Mucosa of stomach (tissue), 1 donor: ENCODE results near the gene MYL2.
"Not testable (repeated sequence)": the region's sequence is repeated elsewhere in the genome, so short reads cannot be mapped to it uniquely, and the experiment has no call there.

Experiments used
- H3K27me3 ChIP-seq: one replicate; pipeline ENCODE4 v1.7.0; 2013; ENCODE audit warnings: mild to moderate bottlenecking, low read length; ENCODE audit not compliant: control insufficient read depth, insufficient read depth
- H3K36me3 ChIP-seq: one replicate; pipeline ENCODE4 v1.7.0; 2013; ENCODE audit warnings: low read length; ENCODE audit not compliant: control insufficient read depth, insufficient read depth
- H3K4me1 ChIP-seq: one replicate; pipeline ENCODE4 v1.7.0; 2013; ENCODE audit warnings: mild to moderate bottlenecking, low read length; ENCODE audit not compliant: control insufficient read depth, insufficient read depth
- H3K4me3 ChIP-seq: one replicate; pipeline ENCODE4 v1.7.0; 2013; ENCODE audit warnings: low read length
- H3K9ac ChIP-seq: one replicate; pipeline ENCODE4 v1.7.0; 2013; ENCODE audit warnings: mild to moderate bottlenecking, low read length, moderate library complexity
- H3K9me3 ChIP-seq: one replicate; pipeline ENCODE4 v1.7.0; 2013; ENCODE audit warnings: mild to moderate bottlenecking, low read length, moderate library complexity; ENCODE audit not compliant: control insufficient read depth
- donor health status: Pancreatic carcinoma.

Gene MYL2

GRCh38 chr12:110920324-110920910, at the start of gene MYL2:
TSS of gene MYL2 (minus strand) at chr12:110920579. CDS start at chr12:110920529, 50 bp downstream.
- Histone ChIP-seq H3K27me3 (peaks cover 4% of the 10 kb centered on the region), H3K4me3 (no peak within 1 kb of the TSS), H3K36me3 (no peaks in the 10 kb centered on the region), H3K9ac (no peak within 1 kb of the TSS), H3K9me3 (no peaks in the 10 kb centered on the region), H3K4me1 (no peaks in the 10 kb centered on the region)

- H3K27me3 ChIP-seq: peaks cover 6% of the 10 kb centered on the region
- H3K9me3 ChIP-seq: no peaks in the 10 kb centered on the region
- no peak overlapping the region for H3K4me3 ChIP-seq
- H3K9ac ChIP-seq: no peak overlapping the region
- H3K4me1 ChIP-seq: no peaks in the 10 kb centered on the region
- no peaks in the 10 kb centered on the region for H3K36me3 ChIP-seq
These were observed 45.8 kb upstream of the MYL2 start for GRCh38 chr12:110966081-110966760.

- Histone ChIP-seq H3K27me3 (peaks cover 6% of the 10 kb centered on the region), H3K4me3 (no peak overlapping the region), H3K4me1 (no peaks in the 10 kb centered on the region), H3K9me3 (no peaks in the 10 kb centered on the region), H3K36me3 (no peaks in the 10 kb centered on the region), H3K9ac (no peak overlapping the region)
These were observed 45.2 kb upstream of the MYL2 start for GRCh38 chr12:110965574-110965973.

- Histone ChIP-seq H3K27me3 (peaks cover 6% of the 10 kb centered on the region), H3K9ac (no peak overlapping the region), H3K9me3 (no peaks in the 10 kb centered on the region), H3K4me3 (no peak overlapping the region), H3K36me3 (no peaks in the 10 kb centered on the region), H3K4me1 (no peaks in the 10 kb centered on the region)
These were observed 40.4 kb upstream of the MYL2 start for GRCh38 chr12:110960795-110961194.

GRCh38 chr12:110957652-110958051, 37.3 kb upstream of the MYL2 start:
- H3K4me3 ChIP-seq: no peak overlapping the region
- no peaks in the 10 kb centered on the region for H3K4me1 ChIP-seq

GRCh38 chr12:110957159-110957558, 36.8 kb upstream of the MYL2 start:
- no peaks in the 10 kb centered on the region for H3K36me3 ChIP-seq
- H3K9me3 ChIP-seq: no peaks in the 10 kb centered on the region
- H3K9ac ChIP-seq: no peak overlapping the region
- no peak overlapping the region for H3K4me3 ChIP-seq
- no peaks in the 10 kb centered on the region for H3K4me1 ChIP-seq
- no peaks in the 10 kb centered on the region for H3K27me3 ChIP-seq

More at GRCh38 chr12:110957652-110958051, 37.3 kb upstream of the MYL2 start:
- Histone ChIP-seq H3K27me3 (no peaks in the 10 kb centered on the region), H3K36me3 (no peaks in the 10 kb centered on the region), H3K9ac (no peak overlapping the region), H3K9me3 (no peaks in the 10 kb centered on the region)

- H3K9me3 ChIP-seq, H3K4me3 ChIP-seq, H3K9ac ChIP-seq, H3K4me1 ChIP-seq, H3K27me3 ChIP-seq, H3K36me3 ChIP-seq: not testable (repeated sequence)
These were observed 30.5 kb upstream of the MYL2 start for GRCh38 chr12:110950867-110951266.

GRCh38 chr12:110950466-110950865, 30.1 kb upstream of the MYL2 start:
- H3K27me3 ChIP-seq, H3K36me3 ChIP-seq, H3K4me3 ChIP-seq, H3K9ac ChIP-seq, H3K9me3 ChIP-seq, H3K4me1 ChIP-seq: not testable (repeated sequence)

- H3K9ac ChIP-seq: no peak overlapping the region
- no peaks in the 10 kb centered on the region for H3K36me3 ChIP-seq
- H3K4me1 ChIP-seq: no peaks in the 10 kb centered on the region
- H3K27me3 ChIP-seq: no peaks in the 10 kb centered on the region
- no peak overlapping the region for H3K4me3 ChIP-seq
- no peaks in the 10 kb centered on the region for H3K9me3 ChIP-seq
These were observed 27.7 kb upstream of the MYL2 start for GRCh38 chr12:110948041-110948440.

- no peak overlapping the region for H3K4me3 ChIP-seq
- H3K9ac ChIP-seq: no peak overlapping the region
- no peaks in the 10 kb centered on the region for H3K9me3 ChIP-seq
- no peaks in the 10 kb centered on the region for H3K4me1 ChIP-seq
- no peaks in the 10 kb centered on the region for H3K27me3 ChIP-seq
- H3K36me3 ChIP-seq: no peaks in the 10 kb centered on the region
These were observed 23.0 kb upstream of the MYL2 start for GRCh38 chr12:110943373-110943772.

- no peaks in the 10 kb centered on the region for H3K36me3 ChIP-seq
- H3K4me1 ChIP-seq: no peaks in the 10 kb centered on the region
- no peaks in the 10 kb centered on the region for H3K9me3 ChIP-seq
These were observed 21.0 kb upstream of the MYL2 start for GRCh38 chr12:110941391-110941790.

GRCh38 chr12:110940933-110941332, 20.6 kb upstream of the MYL2 start:
- Histone ChIP-seq H3K9ac (no peak overlapping the region), H3K4me3 (no peak overlapping the region), H3K4me1 (no peaks in the 10 kb centered on the region), H3K36me3 (no peaks in the 10 kb centered on the region), H3K27me3 (no peaks in the 10 kb centered on the region), H3K9me3 (no peaks in the 10 kb centered on the region)

More at GRCh38 chr12:110941391-110941790, 21.0 kb upstream of the MYL2 start:
- Histone ChIP-seq H3K27me3 (no peaks in the 10 kb centered on the region), H3K4me3 (no peak overlapping the region), H3K9ac (no peak overlapping the region)
